GM20000 (cell line): ENCODE data around the gene ALDH4A1.
A peak's percentile ranks its signal among the peaks of the same experiment; 100 is the strongest.

Experiments used
- DNase-seq: peaks from one replicate; pipeline ENCODE4 v3.0.0; 2012; ENCODE audit warnings: low spot score
- TF ChIP-seq, protein P1 (sequence below): IDR thresholded peaks from 2 replicates; pipeline ENCODE4 v1.5.1; 2012; ENCODE audit warnings: mild to moderate bottlenecking, control low read depth; ENCODE audit errors: extremely low read depth, missing control alignments

The ALDH4A1 gene

DNA sequence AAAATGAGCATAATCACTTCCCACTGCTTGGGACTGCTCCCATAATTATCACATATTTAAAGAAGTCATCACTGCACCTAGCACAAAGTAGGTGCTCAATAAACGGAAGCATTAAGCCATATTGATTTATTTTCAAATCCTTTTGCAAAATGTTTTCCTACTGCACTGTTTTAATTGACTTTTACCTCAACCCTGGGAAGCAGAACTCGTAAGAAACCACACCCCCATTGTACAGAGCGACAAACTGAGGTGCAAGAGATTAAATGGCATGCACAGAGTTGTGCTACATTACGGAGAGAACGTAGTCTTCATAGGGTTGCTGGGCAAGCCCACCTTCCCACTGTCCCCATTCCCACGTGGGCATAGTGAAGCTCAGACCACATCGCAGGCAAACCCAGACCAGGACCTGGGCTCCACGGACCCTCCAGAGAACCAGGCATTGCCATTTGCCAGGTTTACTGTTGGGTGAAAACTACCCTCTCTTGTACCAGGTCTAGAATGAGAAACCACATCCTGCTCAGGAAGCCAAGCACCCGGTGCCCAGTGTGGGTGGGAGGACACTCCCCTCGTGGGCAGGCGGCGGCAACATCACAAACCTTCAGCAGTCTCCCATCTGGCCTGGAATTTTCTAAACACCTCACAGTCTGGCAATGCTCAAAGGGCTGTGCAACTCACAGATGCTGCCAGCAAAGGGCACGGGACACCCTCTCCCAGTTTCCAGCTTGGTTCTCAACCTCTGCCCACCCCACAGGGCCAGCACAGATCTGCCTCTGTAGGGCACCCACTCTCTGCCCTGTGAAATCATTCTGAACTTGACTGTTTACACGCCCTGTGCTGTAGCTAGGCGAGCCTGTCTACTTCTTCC lies 45.9 kb upstream of the ALDH4A1 start:
- TF ChIP-seq, protein P1, sequence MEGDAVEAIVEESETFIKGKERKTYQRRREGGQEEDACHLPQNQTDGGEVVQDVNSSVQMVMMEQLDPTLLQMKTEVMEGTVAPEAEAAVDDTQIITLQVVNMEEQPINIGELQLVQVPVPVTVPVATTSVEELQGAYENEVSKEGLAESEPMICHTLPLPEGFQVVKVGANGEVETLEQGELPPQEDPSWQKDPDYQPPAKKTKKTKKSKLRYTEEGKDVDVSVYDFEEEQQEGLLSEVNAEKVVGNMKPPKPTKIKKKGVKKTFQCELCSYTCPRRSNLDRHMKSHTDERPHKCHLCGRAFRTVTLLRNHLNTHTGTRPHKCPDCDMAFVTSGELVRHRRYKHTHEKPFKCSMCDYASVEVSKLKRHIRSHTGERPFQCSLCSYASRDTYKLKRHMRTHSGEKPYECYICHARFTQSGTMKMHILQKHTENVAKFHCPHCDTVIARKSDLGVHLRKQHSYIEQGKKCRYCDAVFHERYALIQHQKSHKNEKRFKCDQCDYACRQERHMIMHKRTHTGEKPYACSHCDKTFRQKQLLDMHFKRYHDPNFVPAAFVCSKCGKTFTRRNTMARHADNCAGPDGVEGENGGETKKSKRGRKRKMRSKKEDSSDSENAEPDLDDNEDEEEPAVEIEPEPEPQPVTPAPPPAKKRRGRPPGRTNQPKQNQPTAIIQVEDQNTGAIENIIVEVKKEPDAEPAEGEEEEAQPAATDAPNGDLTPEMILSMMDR, result no peak
- DNase-seq, result no peak

DNA sequence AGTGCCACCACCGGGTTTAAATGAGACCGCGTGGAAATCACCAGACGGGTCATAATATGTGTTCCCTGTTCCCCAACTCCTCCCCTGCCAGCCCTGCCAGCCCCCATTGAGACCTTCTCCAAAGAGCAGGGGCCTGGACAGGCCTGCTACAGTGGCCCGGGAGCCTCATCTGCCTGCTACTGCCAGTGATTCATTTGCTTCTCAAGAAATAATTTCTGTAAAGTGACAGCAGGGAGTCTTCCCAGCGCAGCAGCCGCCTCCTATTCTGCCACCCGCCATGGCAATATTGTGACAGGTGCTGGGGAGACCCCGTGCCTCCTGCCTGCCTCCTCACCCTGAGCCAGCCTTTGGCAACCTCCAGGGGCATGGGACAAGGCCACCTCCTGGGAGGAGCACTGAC lies 45.2 kb upstream of the ALDH4A1 start:
- TF ChIP-seq, protein P1, result no peak
- no peak for DNase-seq

DNA sequence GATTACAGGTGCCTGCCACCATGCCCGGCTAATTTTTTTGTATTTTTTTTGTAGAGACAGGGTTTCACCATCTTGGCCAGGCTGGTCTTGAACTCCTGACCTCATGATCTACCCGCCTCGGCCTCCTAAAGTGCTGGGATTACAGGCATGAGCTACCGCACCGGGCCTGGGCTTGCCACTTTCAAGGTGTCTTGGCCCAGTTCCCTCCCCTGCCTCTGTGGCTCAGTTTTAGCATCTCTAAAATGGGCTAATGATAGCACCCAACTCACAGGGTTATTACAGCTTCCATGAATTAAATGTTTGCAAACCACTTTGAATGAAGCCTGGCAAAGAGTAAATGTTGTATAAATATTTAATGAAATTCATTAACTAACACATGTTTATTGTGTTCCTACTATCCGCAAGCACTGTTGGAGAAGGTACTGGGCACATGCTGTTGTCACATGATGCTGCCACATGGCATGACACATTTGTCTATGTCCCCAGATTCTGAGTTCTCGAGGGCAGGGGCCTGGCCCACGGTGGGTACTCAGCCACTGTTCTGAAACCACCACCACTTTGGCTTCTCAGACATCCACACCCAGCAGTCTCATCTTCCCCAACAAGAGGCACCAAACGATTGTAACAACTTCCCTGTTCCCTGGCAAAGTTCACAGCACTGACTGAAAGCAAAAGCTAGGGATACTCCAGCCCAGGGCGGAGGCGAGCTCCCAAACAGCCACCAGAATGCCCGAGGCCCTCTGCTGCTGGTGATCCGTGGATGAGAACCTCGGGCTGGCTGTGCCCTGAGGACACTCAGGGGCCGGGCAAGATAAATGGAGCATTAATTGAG lies 44.4 kb upstream of the ALDH4A1 start:
- no peak for DNase-seq
- TF ChIP-seq, protein P1, result no peak

DNA sequence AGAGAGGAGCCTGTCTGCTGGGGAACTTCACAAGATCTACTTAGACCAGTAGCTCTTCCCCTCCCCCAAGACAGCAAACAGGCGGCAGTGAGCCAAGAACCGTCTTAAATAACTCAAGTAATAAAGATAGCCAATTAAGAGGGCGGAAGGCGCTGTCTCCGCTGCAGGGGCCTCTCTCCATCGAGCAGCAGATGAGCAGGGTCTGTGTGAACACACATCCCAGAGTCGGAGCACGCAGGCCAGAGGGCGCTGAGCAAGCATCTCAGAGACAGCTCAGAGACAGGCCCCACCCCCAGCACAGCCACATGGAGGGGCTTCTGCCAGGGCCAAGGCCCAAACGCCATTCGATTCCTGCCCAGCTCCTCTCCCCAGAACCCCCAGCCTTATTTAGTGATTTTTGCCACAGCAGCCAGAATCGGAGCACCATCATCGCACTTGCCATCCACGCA lies 43.1 kb upstream of the ALDH4A1 start:
- DNase-seq, result no peak
- TF ChIP-seq, protein P1, result no peak

DNA sequence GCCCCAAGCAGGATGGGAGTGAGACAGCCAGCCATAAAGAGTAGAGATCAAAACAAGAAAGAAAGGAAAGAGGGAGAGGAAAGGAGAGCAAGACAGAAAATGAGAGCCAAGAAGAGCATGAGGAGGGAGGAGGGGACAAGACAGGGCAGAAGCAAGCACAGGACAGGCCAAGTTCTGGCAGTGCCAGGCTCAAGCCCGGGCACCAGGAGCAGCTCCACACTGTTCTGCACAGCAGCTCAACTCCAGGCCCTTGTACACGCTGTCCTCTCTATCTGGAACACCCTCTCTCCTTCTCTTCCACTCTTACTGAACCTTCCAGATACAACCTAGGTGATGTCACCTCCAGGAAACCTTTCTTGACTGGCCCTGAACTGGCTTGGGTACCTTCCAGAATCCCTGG lies 42.5 kb upstream of the ALDH4A1 start:
- no peak for DNase-seq
- TF ChIP-seq, protein P1, result no peak

DNA sequence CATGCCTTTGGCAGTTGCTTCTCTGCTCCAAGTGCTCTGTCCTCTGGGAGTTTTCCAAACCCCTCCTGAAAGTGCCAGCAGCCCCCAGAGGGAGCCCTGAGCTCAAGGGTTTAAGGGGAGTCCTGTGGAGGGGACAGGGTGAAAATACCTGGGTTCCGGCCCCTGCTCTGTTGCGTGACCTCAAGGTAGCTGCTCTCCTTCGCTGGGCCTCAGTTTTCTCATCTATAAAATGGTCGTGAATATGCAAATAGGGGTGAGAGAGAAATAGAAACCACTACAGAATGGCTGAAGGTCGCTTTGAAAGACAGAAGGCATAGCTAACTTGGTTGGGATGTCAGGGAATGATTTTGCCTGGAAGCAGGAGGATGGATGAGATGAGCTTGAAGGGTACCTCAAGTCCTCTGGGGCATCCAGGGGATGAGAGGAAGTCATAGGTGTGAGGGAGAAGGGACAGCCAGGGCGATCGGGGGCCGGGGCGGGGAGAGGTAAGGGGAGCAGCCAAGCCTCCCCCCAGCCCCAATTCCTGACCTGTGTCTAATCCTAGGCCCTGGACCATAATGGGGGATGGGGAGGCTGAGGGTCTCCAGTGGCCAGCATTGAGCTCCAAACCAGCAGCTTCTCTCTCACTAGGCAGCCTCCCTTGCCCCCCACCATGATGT lies 41.7 kb upstream of the ALDH4A1 start:
- TF ChIP-seq, protein P1, result no peak

More for the DNA sequence above, 41.7 kb upstream of the ALDH4A1 start:
- DNase-seq, result peak; percentile 35
